ENCODE results near the gene CLDN18. TPM values are rescaled to one million over a fixed set of nuclear protein-coding genes. Genes with fewer than 3 reads are reported as not detected.

The CLDN18 gene
- total and polyA plus RNA-seq, 2 experiments from 2014 or later, result 0.19 TPM; not detected in 1

- no peak overlapping the region for H2AFZ ChIP-seq
- no peaks in the 10 kb centered on the region for H3K4me1 ChIP-seq (ENCODE audit: insufficient read depth)
- TF ChIP-seq REST (IDR thresholded peaks at IDR 0.05; ENCODE audit: unreplicated experiment), result no peak
- TF ChIP-seq STAT1 (IDR thresholded peaks at IDR 0.05; ENCODE audit: unreplicated experiment), result no peak
- TF ChIP-seq JUNB (IDR thresholded peaks at IDR 0.05; ENCODE audit: unreplicated experiment), result no peak
- TF ChIP-seq CTCF (conservative IDR thresholded peaks at IDR 0.05; ENCODE audit: low read depth in 2 of 2), result no peak
- TF ChIP-seq ZNF462 (CRISPR knock-in tag; IDR thresholded peaks at IDR 0.05), result no peak
- no peak for TF ChIP-seq EZH2phosphoT487 (IDR thresholded peaks at IDR 0.05; ENCODE audit: unreplicated experiment)
- no peak for TF ChIP-seq NANOG (IDR thresholded peaks at IDR 0.05; ENCODE audit: borderline replicate concordance)
- no peak for TF ChIP-seq ZNF114 (CRISPR knock-in tag; IDR thresholded peaks at IDR 0.05)
- TF ChIP-seq EZH2 (IDR thresholded peaks at IDR 0.05; ENCODE audit: low read depth, unreplicated experiment), result no peak
- no peak for TF ChIP-seq POLR2AphosphoS5 (IDR thresholded peaks at IDR 0.05; ENCODE audit: low read depth)
- TF ChIP-seq ETS1 (IDR thresholded peaks at IDR 0.05), result no peak
- no peak for TF ChIP-seq CREB1 (CRISPR knock-in tag; IDR thresholded peaks at IDR 0.05; ENCODE audit: low read depth)
- TF ChIP-seq ZNF331 (CRISPR knock-in tag; IDR thresholded peaks at IDR 0.05; ENCODE audit: low read depth), result no peak
- no peaks in the 10 kb centered on the region; the same call in 1 of the 2 replicates for H3K36me3 ChIP-seq (ENCODE audit: insufficient read depth)
- H3K27me3 Mint-ChIP-seq (ENCODE audit: insufficient read depth, low read depth, poor library complexity), result no peaks in the 10 kb centered on the region
- no peaks in the 10 kb centered on the region for H3K27me3 ChIP-seq (ENCODE audit: insufficient read depth)
- H3K4me2 ChIP-seq, result no peak overlapping the region
- H3K9me3 Mint-ChIP-seq, result no peaks in the 10 kb centered on the region
- H4K20me1 ChIP-seq (replicated peaks; ENCODE audit: insufficient read depth), result no peaks in the 10 kb centered on the region
- no peak overlapping the region for H3K27ac Mint-ChIP-seq
- H3K9me2 ChIP-seq (ENCODE audit: insufficient read depth), result no peaks in the 10 kb centered on the region
- H3K36me3 Mint-ChIP-seq (ENCODE audit: low read depth), result peaks cover 26% of the 10 kb centered on the region
- ATAC-seq (no peak), DNase-seq (ENCODE audit: low spot score) (no peak)
- no peak overlapping the region for H3K27ac ChIP-seq (ENCODE audit: low read depth)
- no peaks in the 10 kb centered on the region for H3K79me2 ChIP-seq (replicated peaks; ENCODE audit: insufficient read depth)
- H3K4me1 Mint-ChIP-seq, result no peaks in the 10 kb centered on the region; the same call in 2 of the 3 replicates
- H3F3A ChIP-seq (replicated peaks; ENCODE audit: low read depth), result no peaks in the 10 kb centered on the region
- no peak overlapping the region for H3K4me3 ChIP-seq
- no peak overlapping the region for H3K4me3 Mint-ChIP-seq
These were observed 73.0 kb downstream of the CLDN18 start for GRCh38 chr3:138082992-138083386.
